ENCODE results near the gene KDM2A.
A peak's percentile ranks its signal among the peaks of the same experiment; 100 is the strongest.

DNA sequence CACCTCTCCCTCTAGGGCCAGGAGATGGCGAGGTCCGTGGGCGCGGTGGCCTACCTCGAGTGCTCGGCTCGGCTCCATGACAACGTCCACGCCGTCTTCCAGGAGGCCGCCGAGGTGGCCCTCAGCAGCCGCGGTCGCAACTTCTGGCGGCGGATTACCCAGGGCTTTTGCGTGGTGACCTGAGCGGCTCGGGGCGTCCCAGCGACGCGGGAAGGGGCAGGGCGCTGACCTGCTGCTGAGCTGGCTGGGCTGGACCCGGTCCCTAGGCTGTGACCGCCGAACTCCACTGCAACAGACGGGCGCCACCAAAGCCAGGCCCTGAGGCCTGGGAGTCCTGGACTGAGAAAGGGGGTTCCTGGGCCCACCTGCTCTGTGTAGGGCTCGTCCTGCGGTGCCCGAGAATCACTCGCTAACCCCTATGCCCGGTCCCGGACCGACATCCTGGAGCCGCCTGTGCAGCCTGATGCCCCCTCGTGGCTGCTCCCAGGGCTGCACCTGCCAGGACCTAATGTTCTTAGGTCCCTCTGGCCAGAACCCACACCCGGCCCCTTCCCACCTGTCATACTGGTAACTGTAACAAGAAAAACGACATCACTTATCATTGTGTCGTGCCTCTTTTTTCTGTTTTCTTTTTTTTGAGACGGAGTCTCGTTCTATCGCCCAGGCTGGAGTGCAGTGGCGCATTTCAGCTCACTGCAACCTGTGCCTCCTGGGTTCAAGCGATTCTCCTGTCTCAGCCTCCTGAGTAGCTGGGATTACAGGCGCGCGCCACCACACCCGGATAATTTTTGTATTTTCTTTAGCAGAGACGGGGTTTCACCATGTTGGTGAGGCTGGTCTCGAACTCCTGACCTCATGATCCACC lies 47.4 kb upstream of the KDM2A start:
- TF ChIP-seq EZH2 (IDR thresholded peaks at IDR 0.05; ENCODE audit: borderline replicate concordance, insufficient read depth, low read depth, low read length, poor library complexity, severe bottlenecking) = no peak
- TF ChIP-seq, protein P1, sequence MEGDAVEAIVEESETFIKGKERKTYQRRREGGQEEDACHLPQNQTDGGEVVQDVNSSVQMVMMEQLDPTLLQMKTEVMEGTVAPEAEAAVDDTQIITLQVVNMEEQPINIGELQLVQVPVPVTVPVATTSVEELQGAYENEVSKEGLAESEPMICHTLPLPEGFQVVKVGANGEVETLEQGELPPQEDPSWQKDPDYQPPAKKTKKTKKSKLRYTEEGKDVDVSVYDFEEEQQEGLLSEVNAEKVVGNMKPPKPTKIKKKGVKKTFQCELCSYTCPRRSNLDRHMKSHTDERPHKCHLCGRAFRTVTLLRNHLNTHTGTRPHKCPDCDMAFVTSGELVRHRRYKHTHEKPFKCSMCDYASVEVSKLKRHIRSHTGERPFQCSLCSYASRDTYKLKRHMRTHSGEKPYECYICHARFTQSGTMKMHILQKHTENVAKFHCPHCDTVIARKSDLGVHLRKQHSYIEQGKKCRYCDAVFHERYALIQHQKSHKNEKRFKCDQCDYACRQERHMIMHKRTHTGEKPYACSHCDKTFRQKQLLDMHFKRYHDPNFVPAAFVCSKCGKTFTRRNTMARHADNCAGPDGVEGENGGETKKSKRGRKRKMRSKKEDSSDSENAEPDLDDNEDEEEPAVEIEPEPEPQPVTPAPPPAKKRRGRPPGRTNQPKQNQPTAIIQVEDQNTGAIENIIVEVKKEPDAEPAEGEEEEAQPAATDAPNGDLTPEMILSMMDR (IDR thresholded peaks at IDR 0.05) = peak; percentile 78

All from B cell (primary cell).